ENCODE results near the gene EXOC6. TPM values are rescaled to one million over a fixed set of nuclear protein-coding genes. Genes with fewer than 3 reads are reported as not detected.

EXOC6 gene
- total and polyA plus RNA-seq, 10 of the 15 experiments (the other 5 are each of a cell fraction or from before 2014, with no cell fraction given) = 7.6 to 53.8 (median 13.3) TPM

- CTCF ChIA-PET = interaction anchor here (1.0 to 2.1 kb wide), 4 partner anchors 9 to 71 kb away, joined by 3 to 7 read pairs (median 3); no protein-coding TSS in a partner anchor
- BruUV-seq (replicated peaks) = no TSS peak
- H3K9me3 ChIP-seq (replicated peaks; ENCODE audit: control insufficient read depth, insufficient read depth, low read length) = no peaks in the 10 kb centered on the region
- RAD21 ChIA-PET (ENCODE audit: unreplicated experiment) = no interaction called here
- no peak overlapping the region for H3K9ac ChIP-seq (ENCODE audit: control insufficient read depth, insufficient read depth, low read length)
- no peaks in the 10 kb centered on the region for H3K36me3 ChIP-seq (ENCODE audit: control insufficient read depth in 2 of 2, insufficient read depth in 2 of 2, low read length in 1 of 2)
- intact Hi-C loops (cut with micrococcal nuclease; ENCODE audit: unreplicated experiment) = no loop called here
- no peak for ATAC-seq
- in situ Hi-C loops (cut with MboI) = no loop called here
- DNase-seq (ENCODE audit: low read depth, low spot score) = no peak
- no peaks in the 10 kb centered on the region for H3K4me1 ChIP-seq (ENCODE audit: control insufficient read depth, insufficient read depth, low read length)
- SMC1A ChIA-PET (ENCODE audit: uncharacterized antibody, unreplicated experiment) = interaction anchor here (1.1 to 1.4 kb wide), 2 partner anchors 11 to 51 kb away, joined by 3 read pairs; no protein-coding TSS in a partner anchor
- H3K4me2 ChIP-seq (ENCODE audit: control insufficient read depth, insufficient read depth) = no peak overlapping the region
- H3K27me3 ChIP-seq (replicated peaks in 1 of 2; ENCODE audit: control insufficient read depth in 2 of 2, insufficient read depth in 2 of 2, low read length in 1 of 2) = no peaks in the 10 kb centered on the region
- no peak overlapping the region for H3K27ac ChIP-seq (ENCODE audit: control insufficient read depth, insufficient read depth)
- FAIRE-seq = no peak
- POLR2A ChIA-PET = no interaction called here
- no peak overlapping the region for H2AFZ ChIP-seq (ENCODE audit: control insufficient read depth, low read depth, low read length)
- TF ChIP-seq, protein P1, sequence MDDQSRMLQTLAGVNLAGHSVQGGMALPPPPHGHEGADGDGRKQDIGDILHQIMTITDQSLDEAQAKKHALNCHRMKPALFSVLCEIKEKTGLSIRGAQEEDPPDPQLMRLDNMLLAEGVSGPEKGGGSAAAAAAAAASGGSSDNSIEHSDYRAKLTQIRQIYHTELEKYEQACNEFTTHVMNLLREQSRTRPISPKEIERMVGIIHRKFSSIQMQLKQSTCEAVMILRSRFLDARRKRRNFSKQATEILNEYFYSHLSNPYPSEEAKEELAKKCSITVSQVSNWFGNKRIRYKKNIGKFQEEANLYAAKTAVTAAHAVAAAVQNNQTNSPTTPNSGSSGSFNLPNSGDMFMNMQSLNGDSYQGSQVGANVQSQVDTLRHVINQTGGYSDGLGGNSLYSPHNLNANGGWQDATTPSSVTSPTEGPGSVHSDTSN (IDR thresholded peaks at IDR 0.05; ENCODE audit: insufficient replicate concordance, low read depth, low read length) = no peak
- no peak for TF ChIP-seq CEBPB (IDR thresholded peaks at IDR 0.05; ENCODE audit: borderline replicate concordance in 1 of 2, low read depth in 2 of 2, low read length in 2 of 2)
- TF ChIP-seq TCF12 (IDR thresholded peaks at IDR 0.05; ENCODE audit: low read depth, low read length) = no peak
- no peak for TF ChIP-seq MYB (IDR thresholded peaks at IDR 0.05; ENCODE audit: borderline replicate concordance, low read depth, low read length)
- no peak for TF ChIP-seq TCF7 (IDR thresholded peaks at IDR 0.05; ENCODE audit: borderline replicate concordance)
- TF ChIP-seq IKZF1 (conservative IDR thresholded peaks at IDR 0.05) = no peak
- TF ChIP-seq, protein P2, sequence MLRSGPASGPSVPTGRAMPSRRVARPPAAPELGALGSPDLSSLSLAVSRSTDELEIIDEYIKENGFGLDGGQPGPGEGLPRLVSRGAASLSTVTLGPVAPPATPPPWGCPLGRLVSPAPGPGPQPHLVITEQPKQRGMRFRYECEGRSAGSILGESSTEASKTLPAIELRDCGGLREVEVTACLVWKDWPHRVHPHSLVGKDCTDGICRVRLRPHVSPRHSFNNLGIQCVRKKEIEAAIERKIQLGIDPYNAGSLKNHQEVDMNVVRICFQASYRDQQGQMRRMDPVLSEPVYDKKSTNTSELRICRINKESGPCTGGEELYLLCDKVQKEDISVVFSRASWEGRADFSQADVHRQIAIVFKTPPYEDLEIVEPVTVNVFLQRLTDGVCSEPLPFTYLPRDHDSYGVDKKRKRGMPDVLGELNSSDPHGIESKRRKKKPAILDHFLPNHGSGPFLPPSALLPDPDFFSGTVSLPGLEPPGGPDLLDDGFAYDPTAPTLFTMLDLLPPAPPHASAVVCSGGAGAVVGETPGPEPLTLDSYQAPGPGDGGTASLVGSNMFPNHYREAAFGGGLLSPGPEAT (IDR thresholded peaks at IDR 0.05; ENCODE audit: low read depth) = no peak
- TF ChIP-seq DPF2 (IDR thresholded peaks at IDR 0.05) = no peak
- no peak for TF ChIP-seq BCL3 (IDR thresholded peaks at IDR 0.05; ENCODE audit: borderline replicate concordance, insufficient read depth, low read depth, low read length, poor library complexity, severe bottlenecking)
- TF ChIP-seq IKZF2 (IDR thresholded peaks at IDR 0.05) = no peak
- TF ChIP-seq POLR2AphosphoS5 (IDR thresholded peaks at IDR 0.05; ENCODE audit: low read length) = no peak
- TF ChIP-seq SRF (IDR thresholded peaks at IDR 0.05; ENCODE audit: low read depth in 2 of 2, low read length in 2 of 2) = no peak
- TF ChIP-seq E2F8 (IDR thresholded peaks at IDR 0.05; ENCODE audit: low read depth, partially characterized antibody) = no peak
- no peak for TF ChIP-seq NKRF (conservative IDR thresholded peaks at IDR 0.05)
- no peaks in the 10 kb centered on the region for H4K20me1 ChIP-seq (ENCODE audit: control insufficient read depth, insufficient read depth)
- H3K4me3 ChIP-seq = no peak overlapping the region
- no peaks in the 10 kb centered on the region for H3K79me2 ChIP-seq (ENCODE audit: control insufficient read depth, insufficient read depth, low read length)
Observed at GRCh38 chr10:92894081-92894655, 45.8 kb downstream of the EXOC6 start.
